H1 (cell line): Measurements from ENCODE around the gene ZBTB43. TPM values are rescaled to one million over a fixed set of nuclear protein-coding genes. Genes with fewer than 3 reads are reported as not detected.

Experiments
- polyA plus RNA-seq, 7 experiments: library from polyadenylated mRNA; depleted of rRNA in 3 of 7; stranded (reverse) in 5 of 7; unstranded in 2 of 7; fragments of >200 nt in 5 of 7; fragments of 200-250 nt in 2 of 7; gene quantifications; 1 replicate in 5 of 7; 2 replicates in 1 of 7; 4 replicates in 1 of 7; pipeline versions ENCODE4 v1.2.1 to v1.2.3, GENCODE V29; 2011 to 2013; ENCODE audit warnings: missing spikeins in 2 of 7, mixed read lengths in 2 of 7
- total RNA-seq: library from RNA; stranded (reverse); fragmentation: NEBNext Ultra II Directional; extraction: Animal tissue kit (Norgen Biotek cat#: 25700); gene quantifications from 2 replicates; pipeline ENCODE4 v1.2.1, GENCODE V29; 2021
- TF ChIP-seq, protein P1 (sequence below): fragments of 300-600 bp; sonication (generic); IDR thresholded peaks from 2 replicates; pipeline ENCODE4 v1.7.1; 2012; ENCODE audit warnings: low read length, moderate library complexity, mild to moderate bottlenecking, inconsistent platforms; ENCODE audit not compliant: insufficient replicate concordance
- TF ChIP-seq, protein P2 (sequence below), 3 experiments: IDR thresholded peaks; 1 replicate in 2 of 3; 2 replicates in 1 of 3; pipeline versions ENCODE4 v1.5.1 to v1.6.1; 2011; ENCODE audit warnings: low read length in 3 of 3, mild to moderate bottlenecking in 3 of 3, inconsistent platforms in 2 of 3, low read depth in 1 of 3, moderate library complexity in 1 of 3; ENCODE audit not compliant: insufficient read depth in 1 of 3; ENCODE audit errors: control extremely low read depth in 1 of 3

The ZBTB43 gene
- total and polyA plus RNA-seq, 2 of the 8 experiments (the other 6 are each of a cell fraction or from before 2014, with no cell fraction given) = 4.1 to 16.7 TPM

DNA sequence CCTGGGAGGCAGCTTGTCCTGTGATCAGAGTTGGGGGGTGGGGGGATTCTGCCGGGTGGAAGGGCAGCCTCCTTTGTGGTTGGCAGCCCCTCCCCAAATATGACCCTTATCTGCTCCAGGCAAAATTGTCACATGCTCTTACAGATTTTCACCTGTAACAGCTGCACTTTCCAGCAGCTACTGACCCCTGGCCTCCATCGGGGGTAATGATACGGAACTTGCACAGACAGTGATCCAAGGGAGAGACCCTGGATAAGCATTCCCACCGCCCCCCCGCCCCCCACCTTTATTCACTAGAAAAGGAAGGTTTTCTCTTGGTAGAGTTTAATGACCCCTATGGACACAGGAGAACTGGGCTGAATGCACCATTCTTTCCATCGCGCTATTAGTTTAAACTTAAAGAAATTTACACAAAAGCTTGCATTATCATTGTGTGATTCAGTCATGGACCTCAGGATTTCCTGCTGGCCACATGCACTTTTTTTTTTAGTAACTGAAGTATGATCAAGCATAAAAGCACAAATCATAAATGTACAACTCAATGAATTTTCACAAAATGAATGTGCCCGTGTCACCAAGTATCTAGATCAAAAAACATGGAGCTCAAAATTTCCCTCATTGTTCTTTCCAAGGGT, 44.9 kb downstream of the ZBTB43 start (continued):
- TF ChIP-seq, protein P1, sequence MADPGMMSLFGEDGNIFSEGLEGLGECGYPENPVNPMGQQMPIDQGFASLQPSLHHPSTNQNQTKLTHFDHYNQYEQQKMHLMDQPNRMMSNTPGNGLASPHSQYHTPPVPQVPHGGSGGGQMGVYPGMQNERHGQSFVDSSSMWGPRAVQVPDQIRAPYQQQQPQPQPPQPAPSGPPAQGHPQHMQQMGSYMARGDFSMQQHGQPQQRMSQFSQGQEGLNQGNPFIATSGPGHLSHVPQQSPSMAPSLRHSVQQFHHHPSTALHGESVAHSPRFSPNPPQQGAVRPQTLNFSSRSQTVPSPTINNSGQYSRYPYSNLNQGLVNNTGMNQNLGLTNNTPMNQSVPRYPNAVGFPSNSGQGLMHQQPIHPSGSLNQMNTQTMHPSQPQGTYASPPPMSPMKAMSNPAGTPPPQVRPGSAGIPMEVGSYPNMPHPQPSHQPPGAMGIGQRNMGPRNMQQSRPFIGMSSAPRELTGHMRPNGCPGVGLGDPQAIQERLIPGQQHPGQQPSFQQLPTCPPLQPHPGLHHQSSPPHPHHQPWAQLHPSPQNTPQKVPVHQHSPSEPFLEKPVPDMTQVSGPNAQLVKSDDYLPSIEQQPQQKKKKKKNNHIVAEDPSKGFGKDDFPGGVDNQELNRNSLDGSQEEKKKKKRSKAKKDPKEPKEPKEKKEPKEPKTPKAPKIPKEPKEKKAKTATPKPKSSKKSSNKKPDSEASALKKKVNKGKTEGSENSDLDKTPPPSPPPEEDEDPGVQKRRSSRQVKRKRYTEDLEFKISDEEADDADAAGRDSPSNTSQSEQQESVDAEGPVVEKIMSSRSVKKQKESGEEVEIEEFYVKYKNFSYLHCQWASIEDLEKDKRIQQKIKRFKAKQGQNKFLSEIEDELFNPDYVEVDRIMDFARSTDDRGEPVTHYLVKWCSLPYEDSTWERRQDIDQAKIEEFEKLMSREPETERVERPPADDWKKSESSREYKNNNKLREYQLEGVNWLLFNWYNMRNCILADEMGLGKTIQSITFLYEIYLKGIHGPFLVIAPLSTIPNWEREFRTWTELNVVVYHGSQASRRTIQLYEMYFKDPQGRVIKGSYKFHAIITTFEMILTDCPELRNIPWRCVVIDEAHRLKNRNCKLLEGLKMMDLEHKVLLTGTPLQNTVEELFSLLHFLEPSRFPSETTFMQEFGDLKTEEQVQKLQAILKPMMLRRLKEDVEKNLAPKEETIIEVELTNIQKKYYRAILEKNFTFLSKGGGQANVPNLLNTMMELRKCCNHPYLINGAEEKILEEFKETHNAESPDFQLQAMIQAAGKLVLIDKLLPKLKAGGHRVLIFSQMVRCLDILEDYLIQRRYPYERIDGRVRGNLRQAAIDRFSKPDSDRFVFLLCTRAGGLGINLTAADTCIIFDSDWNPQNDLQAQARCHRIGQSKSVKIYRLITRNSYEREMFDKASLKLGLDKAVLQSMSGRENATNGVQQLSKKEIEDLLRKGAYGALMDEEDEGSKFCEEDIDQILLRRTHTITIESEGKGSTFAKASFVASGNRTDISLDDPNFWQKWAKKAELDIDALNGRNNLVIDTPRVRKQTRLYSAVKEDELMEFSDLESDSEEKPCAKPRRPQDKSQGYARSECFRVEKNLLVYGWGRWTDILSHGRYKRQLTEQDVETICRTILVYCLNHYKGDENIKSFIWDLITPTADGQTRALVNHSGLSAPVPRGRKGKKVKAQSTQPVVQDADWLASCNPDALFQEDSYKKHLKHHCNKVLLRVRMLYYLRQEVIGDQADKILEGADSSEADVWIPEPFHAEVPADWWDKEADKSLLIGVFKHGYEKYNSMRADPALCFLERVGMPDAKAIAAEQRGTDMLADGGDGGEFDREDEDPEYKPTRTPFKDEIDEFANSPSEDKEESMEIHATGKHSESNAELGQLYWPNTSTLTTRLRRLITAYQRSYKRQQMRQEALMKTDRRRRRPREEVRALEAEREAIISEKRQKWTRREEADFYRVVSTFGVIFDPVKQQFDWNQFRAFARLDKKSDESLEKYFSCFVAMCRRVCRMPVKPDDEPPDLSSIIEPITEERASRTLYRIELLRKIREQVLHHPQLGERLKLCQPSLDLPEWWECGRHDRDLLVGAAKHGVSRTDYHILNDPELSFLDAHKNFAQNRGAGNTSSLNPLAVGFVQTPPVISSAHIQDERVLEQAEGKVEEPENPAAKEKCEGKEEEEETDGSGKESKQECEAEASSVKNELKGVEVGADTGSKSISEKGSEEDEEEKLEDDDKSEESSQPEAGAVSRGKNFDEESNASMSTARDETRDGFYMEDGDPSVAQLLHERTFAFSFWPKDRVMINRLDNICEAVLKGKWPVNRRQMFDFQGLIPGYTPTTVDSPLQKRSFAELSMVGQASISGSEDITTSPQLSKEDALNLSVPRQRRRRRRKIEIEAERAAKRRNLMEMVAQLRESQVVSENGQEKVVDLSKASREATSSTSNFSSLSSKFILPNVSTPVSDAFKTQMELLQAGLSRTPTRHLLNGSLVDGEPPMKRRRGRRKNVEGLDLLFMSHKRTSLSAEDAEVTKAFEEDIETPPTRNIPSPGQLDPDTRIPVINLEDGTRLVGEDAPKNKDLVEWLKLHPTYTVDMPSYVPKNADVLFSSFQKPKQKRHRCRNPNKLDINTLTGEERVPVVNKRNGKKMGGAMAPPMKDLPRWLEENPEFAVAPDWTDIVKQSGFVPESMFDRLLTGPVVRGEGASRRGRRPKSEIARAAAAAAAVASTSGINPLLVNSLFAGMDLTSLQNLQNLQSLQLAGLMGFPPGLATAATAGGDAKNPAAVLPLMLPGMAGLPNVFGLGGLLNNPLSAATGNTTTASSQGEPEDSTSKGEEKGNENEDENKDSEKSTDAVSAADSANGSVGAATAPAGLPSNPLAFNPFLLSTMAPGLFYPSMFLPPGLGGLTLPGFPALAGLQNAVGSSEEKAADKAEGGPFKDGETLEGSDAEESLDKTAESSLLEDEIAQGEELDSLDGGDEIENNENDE = no peak
- TF ChIP-seq, protein P2, sequence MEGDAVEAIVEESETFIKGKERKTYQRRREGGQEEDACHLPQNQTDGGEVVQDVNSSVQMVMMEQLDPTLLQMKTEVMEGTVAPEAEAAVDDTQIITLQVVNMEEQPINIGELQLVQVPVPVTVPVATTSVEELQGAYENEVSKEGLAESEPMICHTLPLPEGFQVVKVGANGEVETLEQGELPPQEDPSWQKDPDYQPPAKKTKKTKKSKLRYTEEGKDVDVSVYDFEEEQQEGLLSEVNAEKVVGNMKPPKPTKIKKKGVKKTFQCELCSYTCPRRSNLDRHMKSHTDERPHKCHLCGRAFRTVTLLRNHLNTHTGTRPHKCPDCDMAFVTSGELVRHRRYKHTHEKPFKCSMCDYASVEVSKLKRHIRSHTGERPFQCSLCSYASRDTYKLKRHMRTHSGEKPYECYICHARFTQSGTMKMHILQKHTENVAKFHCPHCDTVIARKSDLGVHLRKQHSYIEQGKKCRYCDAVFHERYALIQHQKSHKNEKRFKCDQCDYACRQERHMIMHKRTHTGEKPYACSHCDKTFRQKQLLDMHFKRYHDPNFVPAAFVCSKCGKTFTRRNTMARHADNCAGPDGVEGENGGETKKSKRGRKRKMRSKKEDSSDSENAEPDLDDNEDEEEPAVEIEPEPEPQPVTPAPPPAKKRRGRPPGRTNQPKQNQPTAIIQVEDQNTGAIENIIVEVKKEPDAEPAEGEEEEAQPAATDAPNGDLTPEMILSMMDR (IDR thresholded peaks at IDR 0.05; ENCODE audit: control extremely low read depth in 1 of 3, insufficient read depth in 1 of 3, low read depth in 1 of 3, low read length in 3 of 3) = peak in 1 of 3 experiments; percentile 6; a peak in 1 of 4 replicates
